HepG2 (cell line): ENCODE measurements around the gene DCTN2. TPM values are rescaled to one million over a fixed set of nuclear protein-coding genes. Genes with fewer than 3 reads are reported as not detected.

Source experiments
- AGO2 ChIP-seq: fragments of 200-400 bp; formaldehyde crosslinking; optimal IDR thresholded peaks from 2 replicates; pipeline ENCODE3; 2017; ENCODE audit warnings: mild to moderate bottlenecking, low read depth, low read length, moderate library complexity
- ARID2 ChIP-seq: sonication (generic); formaldehyde crosslinking; IDR thresholded peaks from 2 replicates; pipeline ENCODE4 v1.8.1; 2022; ENCODE audit warnings: mild to moderate bottlenecking, missing genetic modification reagents, borderline replicate concordance
- ARNTL ChIP-seq: sonication (generic); formaldehyde crosslinking; IDR thresholded peaks from 2 replicates; pipeline ENCODE4 v1.4.0; 2020; ENCODE audit warnings: mild to moderate bottlenecking, missing genetic modification reagents
- DRAP1 ChIP-seq: IDR thresholded peaks from 2 replicates; pipeline ENCODE4 v1.6.1; 2016; ENCODE audit warnings: missing genetic modification reagents, missing compliant biosample characterization
- E2F5 ChIP-seq: sonication (generic); formaldehyde crosslinking; conservative IDR thresholded peaks from 2 replicates; pipeline ENCODE4 v1.4.0; 2020; ENCODE audit warnings: missing genetic modification reagents
- ERF ChIP-seq: IDR thresholded peaks from 2 replicates; pipeline ENCODE4 v1.6.1; 2018; ENCODE audit warnings: missing biosample characterization, missing genetic modification reagents
- HMG20B ChIP-seq: conservative IDR thresholded peaks from 2 replicates; pipeline ENCODE4 v1.6.1; 2016; ENCODE audit warnings: missing genetic modification reagents, missing compliant biosample characterization
- JUN ChIP-seq: sonication (generic); formaldehyde crosslinking; IDR thresholded peaks from 2 replicates; pipeline ENCODE4 v1.4.0; 2020; ENCODE audit warnings: mild to moderate bottlenecking, missing genetic modification reagents
- MTF2 ChIP-seq: sonication (generic); formaldehyde crosslinking; IDR thresholded peaks from 2 replicates; pipeline ENCODE4 v1.5.0; 2020; ENCODE audit warnings: missing genetic modification reagents, borderline replicate concordance
- MXD3 ChIP-seq: IDR thresholded peaks from 2 replicates; pipeline ENCODE4 v1.6.1; 2016; ENCODE audit warnings: mild to moderate bottlenecking, missing biosample characterization, missing genetic modification reagents
- NFE2 ChIP-seq: sonication (generic); formaldehyde crosslinking; IDR thresholded peaks from 2 replicates; pipeline ENCODE4 v1.4.0; 2020; ENCODE audit warnings: missing genetic modification reagents
- NR3C1 ChIP-seq: sonication (generic); formaldehyde crosslinking; IDR thresholded peaks from 2 replicates; pipeline ENCODE4 v1.4.0; 2020; ENCODE audit warnings: missing genetic modification reagents
- PPARG ChIP-seq: conservative IDR thresholded peaks from 2 replicates; pipeline ENCODE4 v1.6.1; 2016; ENCODE audit warnings: missing biosample characterization, missing genetic modification reagents
- SAP130 ChIP-seq: IDR thresholded peaks from 2 replicates; pipeline ENCODE4 v1.6.1; 2016; ENCODE audit warnings: low read depth
- ZFP36L1 ChIP-seq: sonication (generic); formaldehyde crosslinking; IDR thresholded peaks from 2 replicates; pipeline ENCODE4 v1.8.0; 2022; ENCODE audit warnings: mild to moderate bottlenecking, missing genetic modification reagents, moderate library complexity
- ZNF10 ChIP-seq: sonication (generic); formaldehyde crosslinking; IDR thresholded peaks from 2 replicates; pipeline ENCODE4 v1.4.0; 2020; ENCODE audit warnings: mild to moderate bottlenecking, low read depth, missing genetic modification reagents, borderline replicate concordance
- ZNF3 ChIP-seq: IDR thresholded peaks from 2 replicates; pipeline ENCODE4 v1.7.0; 2017; ENCODE audit warnings: inconsistent platforms
- ZNF556 ChIP-seq: sonication (generic); formaldehyde crosslinking; IDR thresholded peaks from 2 replicates; pipeline ENCODE4 v1.4.0; 2020; ENCODE audit warnings: mild to moderate bottlenecking, missing genetic modification reagents, borderline replicate concordance
- ZNF562 ChIP-seq: sonication (generic); formaldehyde crosslinking; IDR thresholded peaks from 2 replicates; pipeline ENCODE4 v1.8.0; 2022; ENCODE audit warnings: missing genetic modification reagents, borderline replicate concordance
- ZNF619 ChIP-seq: sonication (generic); formaldehyde crosslinking; IDR thresholded peaks from 2 replicates; pipeline ENCODE4 v1.4.0; 2020; ENCODE audit warnings: mild to moderate bottlenecking, missing genetic modification reagents
- ZNF652 ChIP-seq: IDR thresholded peaks from 2 replicates; pipeline ENCODE4 v1.6.1; 2016; ENCODE audit warnings: low read depth, borderline replicate concordance
- ZNF75D ChIP-seq: sonication (generic); formaldehyde crosslinking; IDR thresholded peaks from 2 replicates; pipeline ENCODE4 v1.8.1; 2023; ENCODE audit warnings: missing genetic modification reagents, mild to moderate bottlenecking, borderline replicate concordance
- ZNF776 ChIP-seq: sonication (generic); formaldehyde crosslinking; IDR thresholded peaks from 2 replicates; pipeline ENCODE4 v1.4.0; 2020; ENCODE audit warnings: mild to moderate bottlenecking, missing genetic modification reagents
- ZSCAN31 ChIP-seq: sonication (generic); formaldehyde crosslinking; IDR thresholded peaks from 2 replicates; pipeline ENCODE4 v1.5.0; 2020; ENCODE audit warnings: low read depth, mild to moderate bottlenecking, missing genetic modification reagents
- polyA plus RNA-seq, 8 experiments: library from polyadenylated mRNA; depleted of rRNA in 3 of 8; stranded (reverse) in 7 of 8; unstranded in 1 of 8; fragments of >200 nt; fragmentation: Illumina TruSeq in 4 of 8; extraction: Trizol in 4 of 8; gene quantifications; 2 replicates each; pipeline versions ENCODE4 v1.2.1 to v1.2.3, GENCODE V29; 2011 to 2016; ENCODE audit warnings: low read depth in 4 of 8, missing spikeins in 1 of 8, mixed read lengths in 1 of 8; ENCODE audit not compliant: insufficient read depth in 1 of 8
- total RNA-seq, 5 experiments: library from RNA; depleted of rRNA; stranded (reverse); fragments of >200 nt; fragmentation: Illumina TruSeq; extraction: Trizol; gene quantifications; 2 replicates each; pipeline ENCODE4 v1.2.3, GENCODE V29; 2016; ENCODE audit warnings: low read depth in 1 of 5
- TF ChIP-seq, protein P1 (sequence below): sonication (generic); formaldehyde crosslinking; IDR thresholded peaks from 2 replicates; pipeline ENCODE4 v1.4.0; 2020; ENCODE audit warnings: missing genetic modification reagents, mild to moderate bottlenecking, borderline replicate concordance
- TF ChIP-seq, protein P2 (sequence below): IDR thresholded peaks from 2 replicates; pipeline ENCODE4 v1.6.1; 2016

DCTN2 gene
- total and polyA plus RNA-seq, 2 of the 13 experiments (the other 11 are each of a cell fraction or from before 2014, with no cell fraction given) = 72.0 to 77.4 TPM

DNA sequence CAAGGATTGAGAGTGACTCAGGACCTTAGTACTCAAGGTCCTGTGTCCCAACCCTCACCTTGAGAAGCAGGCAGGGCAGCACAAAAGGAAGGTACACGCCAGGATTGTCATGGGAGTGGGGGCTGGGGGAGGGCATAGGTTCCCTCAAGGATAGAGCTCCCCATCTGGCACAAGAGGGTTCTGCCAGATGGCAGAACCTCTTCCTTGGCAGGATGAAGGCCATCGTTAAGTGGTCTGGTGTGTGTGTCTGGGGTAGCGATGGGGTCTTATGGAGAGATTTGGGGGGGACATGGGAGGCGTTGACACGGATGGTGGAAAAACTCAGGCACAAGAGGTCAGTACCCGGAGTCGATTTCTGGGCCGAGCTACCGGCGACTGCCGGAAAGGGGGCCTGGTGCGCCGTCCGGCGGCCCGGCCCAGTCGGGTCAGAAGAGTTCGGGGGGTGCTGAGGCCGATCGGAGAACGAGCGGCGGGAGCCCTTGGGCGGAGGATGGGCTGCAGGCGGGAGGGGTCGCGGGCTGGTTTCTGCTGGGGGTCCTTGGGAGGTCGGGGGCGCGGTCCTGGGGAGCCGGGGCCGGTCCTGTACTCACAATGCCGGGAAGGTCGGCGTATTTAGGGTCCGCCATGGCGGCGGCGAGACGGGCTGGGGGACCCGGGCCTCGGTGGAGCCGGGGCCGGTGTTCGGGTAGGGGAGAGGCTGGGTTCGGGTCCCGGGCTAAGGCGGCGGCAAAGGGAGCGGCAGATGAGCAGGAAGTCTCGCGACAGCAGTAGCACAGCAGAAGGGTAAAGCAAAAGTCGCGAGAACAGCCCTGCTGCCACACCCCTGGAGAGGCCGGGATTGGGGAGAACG lies at the start of gene DCTN2 (continued):
- TF ChIP-seq ARID2 (CRISPR knock-in tag) (no peak), SAP130 (CRISPR knock-in tag) (peak; percentile 72), MXD3 (CRISPR knock-in tag) (no peak), ZNF10 (CRISPR knock-in tag) (no peak), NR3C1 (no peak), HMG20B (CRISPR knock-in tag) (no peak), ZFP36L1 (CRISPR knock-in tag) (no peak), DRAP1 (peak; percentile 77), ZNF619 (CRISPR knock-in tag) (0 out of 2 replicates have a peak, but pooled peaks have one; percentile 45), ZNF562 (CRISPR knock-in tag) (no peak), ZNF652 (CRISPR knock-in tag) (no peak), ERF (CRISPR knock-in tag) (no peak), JUN (CRISPR knock-in tag) (no peak), MTF2 (CRISPR knock-in tag) (no peak), ARNTL (CRISPR knock-in tag) (no peak), E2F5 (CRISPR knock-in tag) (no peak), ZSCAN31 (peak; percentile 48; the same call in 1 of the 2 replicates), ZNF3 (no peak), ZNF556 (CRISPR knock-in tag) (peak; percentile 53; the same call in 1 of the 2 replicates), ZNF75D (CRISPR knock-in tag) (no peak), AGO2 (peak; percentile 72), ZNF776 (CRISPR knock-in tag) (no peak), PPARG (CRISPR knock-in tag) (no peak), NFE2 (CRISPR knock-in tag) (no peak)
- TF ChIP-seq, protein P1, sequence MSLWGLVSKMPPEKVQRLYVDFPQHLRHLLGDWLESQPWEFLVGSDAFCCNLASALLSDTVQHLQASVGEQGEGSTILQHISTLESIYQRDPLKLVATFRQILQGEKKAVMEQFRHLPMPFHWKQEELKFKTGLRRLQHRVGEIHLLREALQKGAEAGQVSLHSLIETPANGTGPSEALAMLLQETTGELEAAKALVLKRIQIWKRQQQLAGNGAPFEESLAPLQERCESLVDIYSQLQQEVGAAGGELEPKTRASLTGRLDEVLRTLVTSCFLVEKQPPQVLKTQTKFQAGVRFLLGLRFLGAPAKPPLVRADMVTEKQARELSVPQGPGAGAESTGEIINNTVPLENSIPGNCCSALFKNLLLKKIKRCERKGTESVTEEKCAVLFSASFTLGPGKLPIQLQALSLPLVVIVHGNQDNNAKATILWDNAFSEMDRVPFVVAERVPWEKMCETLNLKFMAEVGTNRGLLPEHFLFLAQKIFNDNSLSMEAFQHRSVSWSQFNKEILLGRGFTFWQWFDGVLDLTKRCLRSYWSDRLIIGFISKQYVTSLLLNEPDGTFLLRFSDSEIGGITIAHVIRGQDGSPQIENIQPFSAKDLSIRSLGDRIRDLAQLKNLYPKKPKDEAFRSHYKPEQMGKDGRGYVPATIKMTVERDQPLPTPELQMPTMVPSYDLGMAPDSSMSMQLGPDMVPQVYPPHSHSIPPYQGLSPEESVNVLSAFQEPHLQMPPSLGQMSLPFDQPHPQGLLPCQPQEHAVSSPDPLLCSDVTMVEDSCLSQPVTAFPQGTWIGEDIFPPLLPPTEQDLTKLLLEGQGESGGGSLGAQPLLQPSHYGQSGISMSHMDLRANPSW (CRISPR knock-in tag) = no peak
- TF ChIP-seq, protein P2, sequence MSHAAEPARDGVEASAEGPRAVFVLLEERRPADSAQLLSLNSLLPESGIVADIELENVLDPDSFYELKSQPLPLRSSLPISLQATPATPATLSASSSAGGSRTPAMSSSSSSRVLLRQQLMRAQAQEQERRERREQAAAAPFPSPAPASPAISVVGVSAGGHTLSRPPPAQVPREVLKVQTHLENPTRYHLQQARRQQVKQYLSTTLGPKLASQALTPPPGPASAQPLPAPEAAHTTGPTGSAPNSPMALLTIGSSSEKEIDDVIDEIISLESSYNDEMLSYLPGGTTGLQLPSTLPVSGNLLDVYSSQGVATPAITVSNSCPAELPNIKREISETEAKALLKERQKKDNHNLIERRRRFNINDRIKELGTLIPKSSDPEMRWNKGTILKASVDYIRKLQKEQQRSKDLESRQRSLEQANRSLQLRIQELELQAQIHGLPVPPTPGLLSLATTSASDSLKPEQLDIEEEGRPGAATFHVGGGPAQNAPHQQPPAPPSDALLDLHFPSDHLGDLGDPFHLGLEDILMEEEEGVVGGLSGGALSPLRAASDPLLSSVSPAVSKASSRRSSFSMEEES = peak; percentile 33; the same call in 1 of the 2 replicates
